Adrenal gland (tissue), 12 donors: ENCODE measurements around the gene ITPR3. TPM values are rescaled to one million over a fixed set of nuclear protein-coding genes. Genes with fewer than 3 reads are reported as not detected.
"Not testable (repeated sequence)": the region's sequence is repeated elsewhere in the genome, so short reads cannot be mapped to it uniquely, and the experiment has no call there.

ENCODE experiments used
- DNase-seq, 7 donors: peaks; one replicate each; pipeline ENCODE4 v3.0.0-alpha.2; 2019 to 2020
- H3K27ac ChIP-seq, 5 donors: fragments of 200-600 bp; sonication (generic) in 4 of 5; 1 replicate in 3 of 5; 2 replicates in 2 of 5; pipeline versions ENCODE4 v1.5.1 to v1.8.0; 2016 to 2020; ENCODE audit warnings: mild to moderate bottlenecking in 1 of 5
- H3K27me3 ChIP-seq: fragments of 200-600 bp; 2 replicates; pipeline ENCODE4 v1.8.0; 2021
- H3K36me3 ChIP-seq, 2 donors: fragments of 200-600 bp; replicated peaks in 1 of 2; 1 replicate in 1 of 2; 2 replicates in 1 of 2; pipeline versions ENCODE4 v1.5.1 to v1.8.0; 2018 to 2022
- H3K4me1 ChIP-seq, 2 donors: fragments of 200-600 bp; replicated peaks in 1 of 2; 1 replicate in 1 of 2; 2 replicates in 1 of 2; pipeline versions ENCODE4 v1.5.1 to v1.8.0; 2018 to 2021
- H3K4me3 ChIP-seq, 4 donors: fragments of 200-600 bp; sonication (generic) in 3 of 4; one replicate each; pipeline ENCODE4 v1.5.1; 2016 to 2018
- H3K9me3 ChIP-seq, 3 donors: fragments of 200-600 bp; sonication (generic) in 1 of 3; replicated peaks in 1 of 3; 1 replicate in 2 of 3; 2 replicates in 1 of 3; pipeline versions ENCODE4 v1.5.1 to v1.8.0; 2016 to 2021
- CTCF ChIP-seq, 6 experiments: fragments of 450-650 bp in 4 of 6; fragments of 200-600 bp in 2 of 6; sonication (generic) in 1 of 6; IDR thresholded peaks; 1 replicate in 5 of 6; 2 replicates in 1 of 6; pipeline versions ENCODE4 v1.5.1 to v1.8.0; 2016 to 2021; ENCODE audit warnings: antibody characterized with exemption in 6 of 6, mild to moderate bottlenecking in 2 of 6, moderate library complexity in 1 of 6
- POLR2A ChIP-seq, 2 donors: fragments of 450-650 bp; IDR thresholded peaks; one replicate each; pipeline ENCODE4 v1.6.1; 2017; ENCODE audit warnings: antibody characterized with exemption in 2 of 2, mild to moderate bottlenecking in 2 of 2, moderate library complexity in 1 of 2
- WGBS, 4 donors: extraction: QIAGEN DNeasy Blood & Tissue Kit in 2 of 4; methylation state at CpG; one replicate each; pipeline versions ENCODE4 v1.1.5 to v1.1.7; 2013 to 2017; 5-methylcytosine and 5-hydroxymethylcytosine counted together
- intact Hi-C, 2 donors: fragments of 100-400 bp; cut with DNase I; formaldehyde crosslinking; loops; one replicate each; pipeline versions ENCODE4 v1.14.1 to v1.15.0; 2022 to 2023
- polyA plus RNA-seq, 3 donors: library from polyadenylated mRNA; stranded (reverse); fragments of 200-250 nt in 2 of 3; fragments of 350-450 nt in 1 of 3; fragmentation: Illumina TruSeq in 1 of 3; extraction: RNeasy Lipid Tissue Mini Kit (QIAGEN cat#74804) in 1 of 3; gene quantifications; one replicate each; pipeline ENCODE4 v1.2.3, GENCODE V29; 2013 to 2014
- total RNA-seq, 9 donors: library from RNA; depleted of rRNA in 4 of 9; stranded (reverse); fragments of >200 nt in 4 of 9; fragments of 120-200 nt in 1 of 9; fragmentation: NEBNext Ultra II Directional in 1 of 9; extraction: Animal tissue kit (Norgen Biotek cat#: 25700) in 1 of 9; gene quantifications; one replicate each; pipeline versions ENCODE4 v1.1.0 to v1.2.4, GENCODE V29; 2013 to 2023
- donor health status: healthy with polysubstance abuse.
- donor health status: Bipolar disorder and iron deficiency.
- donor health status: DM: yes; HTN: yes; CAD: no.
- donor health status: DM: no; HTN: no; CAD: no.
- donor health status: DM: no; HTN: no; CAD: no.
- donor health status: DM: yes; HTN: yes; CAD: no.

The ITPR3 gene
- total and polyA plus RNA-seq, 12 donors: 1.3 to 38.1 (median 23.9) TPM

GRCh38 chr6:33595001-33595846 lies 25.9 kb upstream of the ITPR3 start:
- intact Hi-C loops: no loop called here
- no peak for DNase-seq
- Histone ChIP-seq H3K4me3 (no peak overlapping the region), H3K27ac (no peak overlapping the region), H3K9me3 (no peaks in the 10 kb centered on the region), H3K4me1 (peaks cover 18 to 32% of the 10 kb centered on the region in 2 donors), H3K27me3 (no peaks in the 10 kb centered on the region), H3K36me3 (no peaks in the 10 kb centered on the region)
- TF ChIP-seq CTCF (IDR thresholded peaks at IDR 0.05) (no peak), POLR2A (IDR thresholded peaks at IDR 0.05) (no peak)
- 90 to 92% (median 91%) methylated on average over 18 of the region's 18 CpGs for WGBS, 4 donors

- H3K36me3 ChIP-seq, H3K4me3 ChIP-seq, H3K9me3 ChIP-seq, DNase-seq, H3K27me3 ChIP-seq, intact Hi-C loops: not testable (repeated sequence)
- WGBS, 4 donors: 68 to 79% (median 73%) methylated on average over 4 to 5 of the region's 5 CpGs
- peaks cover 9 to 20% of the 10 kb centered on the region in 2 donors for H3K4me1 ChIP-seq
- peak overlapping the region in 2 of 5 donors; percentile 59 to 69 for H3K27ac ChIP-seq
Measured at GRCh38 chr6:33596894-33597293, 24.2 kb upstream of the ITPR3 start.

GRCh38 chr6:33597551-33598322 lies 23.4 kb upstream of the ITPR3 start:
- 38 to 62% (median 48%) methylated on average over 4 of the region's 4 CpGs for WGBS, 4 donors
- Histone ChIP-seq H3K4me3 (no peak overlapping the region), H3K36me3 (no peaks in the 10 kb centered on the region), H3K27ac (peak overlapping the region in 4 of 5 donors; percentile 54 to 69 (median 62)), H3K4me1 (peaks cover 9 to 18% of the 10 kb centered on the region in 2 donors), H3K9me3 (no peaks in the 10 kb centered on the region), H3K27me3 (no peaks in the 10 kb centered on the region)
- intact Hi-C loops: no loop called here
- peak in 2 of 7 donors; percentile 57 to 62 for DNase-seq
- TF ChIP-seq CTCF (IDR thresholded peaks at IDR 0.05) (no peak), POLR2A (IDR thresholded peaks at IDR 0.05) (no peak)

GRCh38 chr6:33599413-33599938 lies 21.6 kb upstream of the ITPR3 start:
- 49 to 68% (median 63%) methylated on average over 9 of the region's 9 CpGs for WGBS, 4 donors
- intact Hi-C loops: no loop called here

More at GRCh38 chr6:33599413-33599938, 21.6 kb upstream of the ITPR3 start:
- Histone ChIP-seq H3K36me3 (no peaks in the 10 kb centered on the region), H3K9me3 (no peaks in the 10 kb centered on the region), H3K4me1 (peaks cover 9 to 11% of the 10 kb centered on the region in 2 donors), H3K27ac (peak overlapping the region in 1 of 5 donors; percentile 21), H3K27me3 (no peaks in the 10 kb centered on the region), H3K4me3 (no peak overlapping the region)
- TF ChIP-seq POLR2A (IDR thresholded peaks at IDR 0.05) (no peak), CTCF (IDR thresholded peaks at IDR 0.05) (no peak)
- no peak for DNase-seq
